Measurements from ENCODE around the gene TIE1.

Gene TIE1

DNA sequence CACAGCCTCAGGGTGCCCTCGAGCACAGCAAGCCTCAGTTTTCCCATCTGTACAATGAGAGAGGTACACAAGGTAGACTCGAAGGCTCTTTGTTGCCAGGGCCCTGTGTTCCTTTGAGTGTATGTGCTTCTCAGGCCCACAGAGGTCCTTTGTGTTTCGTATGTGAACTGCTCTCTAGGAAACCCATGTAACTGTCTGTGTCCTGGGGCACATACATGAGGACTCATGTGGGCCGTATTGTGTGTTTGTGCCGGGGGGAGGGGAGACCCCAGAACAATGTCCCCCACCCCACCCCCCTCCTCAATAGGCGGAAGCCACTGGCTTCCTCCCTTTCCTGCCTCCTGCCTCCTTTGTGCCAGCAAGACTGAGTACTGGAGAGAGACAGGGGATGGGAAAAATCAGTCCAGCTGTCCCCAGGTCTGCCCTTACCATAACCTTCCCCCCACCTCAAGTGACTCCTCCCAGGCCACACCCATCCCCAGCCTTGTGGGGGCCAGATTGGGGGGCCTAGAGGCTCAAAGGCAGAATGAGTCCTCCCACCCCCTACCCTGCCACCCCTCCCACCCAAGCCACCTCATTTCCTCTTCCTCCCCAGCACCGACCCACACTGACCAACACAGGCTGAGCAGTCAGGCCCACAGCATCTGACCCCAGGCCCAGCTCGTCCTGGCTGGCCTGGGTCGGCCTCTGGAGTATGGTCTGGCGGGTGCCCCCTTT is at the start of gene TIE1:
Gene TIE1, plus strand, starts transcription at position 605 of the 717 bp plus-strand sequence. Its CDS starts 90 bp downstream, at position 695.
- no peak for DNase-seq

- DNase-seq = no peak
Observed at GRCh38 chr1:43251024-43251423, 49.8 kb upstream of the TIE1 start.

- DNase-seq = no peak
Observed at GRCh38 chr1:43252225-43252624, 48.6 kb upstream of the TIE1 start.

GRCh38 chr1:43253173-43253572 is 47.6 kb upstream of the TIE1 start:
- no peak for DNase-seq

DNA sequence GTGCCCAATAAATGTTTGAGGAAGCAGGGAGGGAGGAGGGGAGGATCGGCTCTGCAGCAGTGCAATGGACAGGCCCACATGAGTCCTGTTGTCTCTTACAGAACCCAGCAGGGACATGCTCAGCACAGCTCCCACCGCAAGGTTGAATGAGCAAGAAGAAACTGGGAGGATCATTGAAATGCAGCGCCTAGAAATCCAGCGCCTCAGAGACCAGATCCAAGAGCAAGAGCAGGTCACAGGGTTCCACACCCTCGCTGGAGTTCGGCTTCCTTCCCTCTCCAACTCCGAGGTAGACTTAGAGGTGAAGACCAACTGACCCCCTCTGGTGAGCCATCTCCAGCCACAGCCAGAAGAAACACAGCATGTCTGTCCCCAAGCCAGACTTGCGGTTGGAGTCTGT is 46.9 kb upstream of the TIE1 start:
- DNase-seq = no peak

GRCh38 chr1:43255438-43256210 is 45.2 kb upstream of the TIE1 start:
- peak in 1 of 2 experiments; percentile 22 for DNase-seq

DNA sequence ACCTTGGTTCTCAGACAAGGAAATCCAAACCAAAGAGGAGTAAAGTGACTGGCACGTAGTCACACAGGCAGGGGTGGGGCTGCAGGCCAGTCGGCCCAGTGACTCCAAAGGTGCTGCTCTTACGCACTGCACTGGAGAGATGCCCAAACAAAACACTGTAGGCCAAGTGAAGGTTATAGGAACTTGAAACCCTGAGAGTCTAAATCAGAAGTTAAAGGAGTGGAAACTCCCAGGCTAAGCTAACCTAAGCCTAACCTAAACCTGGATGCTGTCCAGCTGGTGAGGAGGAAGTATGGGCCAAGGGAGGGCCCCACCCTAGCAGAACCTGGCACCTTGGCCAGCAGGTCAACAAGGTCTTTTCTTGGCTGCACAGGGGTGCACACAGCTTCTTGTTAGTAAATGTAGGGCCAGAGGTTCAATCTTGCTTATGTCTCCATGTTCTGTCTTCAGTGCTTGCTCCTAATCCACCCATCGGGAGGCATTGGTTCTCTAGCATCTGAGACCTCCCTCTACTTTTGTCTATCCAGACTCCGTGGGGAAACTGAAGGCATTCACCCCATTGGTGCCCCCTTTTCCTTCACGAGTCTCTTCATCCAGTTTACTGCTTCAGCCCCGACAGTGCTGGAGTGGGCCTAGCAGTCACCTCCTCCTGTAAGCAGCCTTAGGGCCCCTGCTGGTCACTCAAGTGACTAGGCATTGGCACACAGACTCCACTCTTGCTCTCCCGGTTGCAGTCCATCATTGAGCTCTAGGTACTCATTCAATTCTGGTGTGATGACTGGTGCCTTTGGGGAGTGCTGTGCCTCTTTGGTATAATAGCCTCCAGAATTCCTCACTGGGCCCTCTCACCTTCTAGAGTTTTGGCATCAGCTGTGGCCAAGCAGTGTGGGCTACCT is 43.9 kb upstream of the TIE1 start:
- DNase-seq = no peak

GRCh38 chr1:43258370-43258769 is 42.4 kb upstream of the TIE1 start:
- DNase-seq = no peak

DNA sequence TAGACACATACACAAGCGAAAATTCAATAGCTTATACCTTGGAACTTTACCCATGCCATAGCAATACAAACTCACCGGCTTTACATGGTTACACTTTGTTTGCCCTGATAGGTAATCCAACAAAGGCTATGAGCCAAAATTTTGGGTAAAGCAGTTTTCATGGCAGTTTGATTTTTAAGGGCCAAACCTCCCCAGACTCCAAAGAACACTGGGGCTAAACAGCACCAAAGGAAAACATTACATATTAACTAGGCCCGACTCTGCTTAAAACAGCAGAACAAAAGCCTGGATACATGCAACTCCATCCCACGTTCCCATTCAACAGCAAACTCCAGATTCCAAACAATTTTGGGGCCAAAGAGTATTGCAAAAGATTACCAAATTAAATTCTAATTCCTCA is 35.4 kb upstream of the TIE1 start:
- DNase-seq = no peak

DNA sequence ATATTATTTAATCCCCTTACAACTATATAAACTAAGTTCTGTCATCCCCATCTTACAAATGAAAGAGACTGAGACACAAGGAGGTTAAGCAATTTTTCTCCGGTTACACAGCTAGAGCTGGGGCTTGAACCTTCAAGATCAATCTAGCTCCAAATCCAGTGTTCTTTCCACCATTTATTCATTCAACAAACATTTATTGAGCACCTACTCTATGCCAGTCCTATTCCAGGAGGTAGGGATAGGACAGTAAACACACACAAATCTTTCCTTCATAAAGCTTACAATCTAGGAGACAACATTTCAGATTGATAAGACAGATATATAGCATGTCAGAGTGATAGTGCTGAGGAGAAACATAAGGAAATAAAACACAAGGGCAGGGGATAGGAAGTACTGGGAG is 33.9 kb upstream of the TIE1 start:
- DNase-seq = no peak

DNA sequence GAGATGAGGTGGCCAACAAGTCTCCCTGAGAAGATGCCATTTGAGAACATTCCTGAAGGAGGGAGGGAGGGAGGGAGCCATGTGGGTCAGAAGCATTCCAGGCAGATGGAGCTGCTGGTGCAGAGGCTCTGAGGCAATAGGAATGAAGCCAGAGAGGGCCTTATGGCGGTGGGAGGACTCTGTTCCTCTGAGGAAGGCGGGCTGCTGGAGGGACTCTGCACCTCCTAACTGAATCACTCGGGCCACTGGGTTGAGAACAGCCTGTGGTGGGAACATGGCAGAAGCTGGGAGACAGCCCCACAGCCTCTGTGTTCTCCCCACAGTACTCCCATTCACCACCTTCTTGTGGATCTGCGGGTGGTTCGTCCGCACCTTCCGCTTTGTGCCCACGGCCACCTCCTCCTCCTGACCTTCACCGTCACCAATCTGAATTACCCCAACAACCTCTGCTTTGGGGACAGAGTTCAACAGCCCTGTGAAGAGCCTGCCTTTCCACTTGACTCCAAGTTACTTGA is 33.4 kb upstream of the TIE1 start:
- DNase-seq = no peak

- no peak for DNase-seq
Observed at GRCh38 chr1:43267818-43268425, 32.9 kb upstream of the TIE1 start.

DNA sequence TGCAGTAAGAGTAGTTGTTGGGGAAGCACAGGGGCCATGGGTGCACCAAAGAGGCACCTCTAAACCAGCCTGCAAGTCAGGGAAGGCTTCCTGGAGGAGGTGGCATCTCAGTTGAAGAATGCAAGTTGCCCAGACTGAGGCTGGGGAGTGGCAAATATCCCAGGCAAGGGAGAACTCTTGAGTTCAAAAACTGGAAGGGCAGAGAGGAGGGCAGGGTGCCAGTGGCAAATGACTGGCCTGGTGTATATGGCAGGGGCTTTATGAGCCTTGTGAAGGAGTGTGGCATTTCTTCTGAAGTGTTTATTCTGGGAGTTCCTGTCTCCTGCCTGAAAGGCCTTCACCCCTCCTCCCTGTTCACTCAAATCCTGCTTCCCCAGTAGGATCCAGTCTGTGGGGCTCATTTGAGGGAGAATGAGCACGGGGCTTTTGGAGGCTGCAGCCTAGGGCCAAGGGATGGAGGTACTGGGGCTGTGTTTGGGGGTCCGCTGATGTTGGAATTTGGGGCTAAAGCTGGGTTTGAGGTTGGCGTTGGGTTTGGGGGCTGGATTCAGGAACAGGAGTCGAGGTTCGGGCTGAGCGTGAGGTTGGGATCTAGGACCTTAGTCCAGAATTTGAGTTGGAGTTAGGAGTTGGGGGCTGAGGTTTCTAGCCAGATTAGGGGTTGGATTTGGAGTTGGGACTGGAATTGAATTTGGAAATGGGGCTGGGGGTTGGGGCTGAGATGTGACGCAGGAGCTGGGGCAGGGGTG is 31.0 kb upstream of the TIE1 start, which contains the start of gene TMEM125:
Gene TMEM125, plus strand, starts transcription at position 357 of the 749 bp plus-strand sequence. CDS start 2,740 bp downstream, outside the sequence.
- no peak for DNase-seq

DNA sequence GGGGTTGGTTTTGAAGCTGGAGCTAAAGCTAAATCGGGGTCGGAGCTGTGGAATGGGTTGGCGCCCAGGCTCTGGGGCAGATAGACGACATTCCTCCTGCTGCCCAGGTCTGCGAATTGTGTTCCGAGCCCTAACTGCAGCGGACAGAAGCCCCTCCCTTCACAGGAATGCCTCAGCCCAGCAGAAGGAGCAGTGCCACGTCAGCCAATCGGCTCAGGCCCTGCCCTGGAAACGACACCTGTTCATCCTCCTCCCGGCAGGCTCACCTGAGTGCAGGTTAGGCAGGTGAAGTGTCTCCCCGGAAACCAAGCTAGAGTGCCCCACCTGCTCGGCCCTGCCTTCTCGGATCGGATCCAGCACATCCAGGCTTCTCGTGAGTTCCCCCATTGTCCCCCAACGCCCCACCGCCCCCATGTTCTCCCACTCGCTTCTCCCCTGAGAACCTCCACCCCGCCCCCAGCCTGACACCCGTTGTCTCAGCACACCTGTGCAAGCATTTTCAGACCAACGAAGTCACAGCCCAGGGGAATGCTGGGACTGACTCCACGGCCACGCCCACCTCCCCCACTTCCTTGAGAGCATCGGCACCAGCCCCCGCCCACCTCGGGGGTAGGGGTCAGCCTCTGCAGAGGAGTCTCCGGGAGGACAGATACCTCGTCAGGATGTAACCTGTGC is 30.2 kb upstream of the TIE1 start:
- DNase-seq = no peak

DNA sequence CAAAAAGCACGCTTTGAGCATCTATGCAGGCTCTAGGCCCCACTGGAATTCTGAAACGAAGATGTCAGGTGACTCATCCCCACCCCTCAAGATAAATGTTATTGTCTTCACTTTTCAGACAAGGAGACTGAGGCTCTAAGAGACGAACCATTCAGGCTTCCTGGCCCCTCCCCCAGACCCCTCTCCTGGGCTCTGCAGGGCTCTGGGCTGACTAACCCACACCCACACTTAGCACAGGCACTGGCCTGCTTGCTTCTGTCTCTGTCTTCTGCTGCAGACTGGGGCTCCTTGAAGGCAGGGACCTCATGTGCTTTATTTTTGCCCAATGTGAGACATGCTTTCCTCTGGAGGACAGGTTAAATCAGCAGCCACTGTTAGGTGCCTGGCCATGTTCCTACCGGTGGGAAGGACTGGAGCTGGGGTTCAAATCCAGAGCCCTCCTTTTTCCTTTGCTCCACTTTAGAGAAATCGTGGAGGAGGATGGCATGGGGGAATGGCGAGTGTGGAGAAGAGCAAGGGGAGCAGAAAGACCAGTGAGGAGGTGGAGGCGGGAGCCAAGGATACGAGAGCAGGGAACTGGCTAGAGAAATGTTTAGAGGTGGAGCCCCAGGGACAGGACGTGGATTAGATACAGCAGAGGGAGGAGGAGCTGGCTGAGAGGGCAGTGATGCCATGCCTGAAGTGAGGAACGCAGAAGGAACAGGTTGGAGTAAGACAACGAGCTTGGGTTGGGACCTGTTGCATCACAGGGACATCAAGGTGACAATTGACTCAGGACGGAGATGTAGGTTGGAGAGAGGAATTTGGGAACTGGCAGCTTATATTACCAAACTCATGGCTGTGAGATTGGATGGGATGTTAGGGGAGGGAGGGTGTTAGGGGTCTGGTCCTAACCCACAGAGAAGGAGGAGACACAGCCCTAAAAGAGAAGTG is 29.3 kb upstream of the TIE1 start:
- DNase-seq = no peak

DNA sequence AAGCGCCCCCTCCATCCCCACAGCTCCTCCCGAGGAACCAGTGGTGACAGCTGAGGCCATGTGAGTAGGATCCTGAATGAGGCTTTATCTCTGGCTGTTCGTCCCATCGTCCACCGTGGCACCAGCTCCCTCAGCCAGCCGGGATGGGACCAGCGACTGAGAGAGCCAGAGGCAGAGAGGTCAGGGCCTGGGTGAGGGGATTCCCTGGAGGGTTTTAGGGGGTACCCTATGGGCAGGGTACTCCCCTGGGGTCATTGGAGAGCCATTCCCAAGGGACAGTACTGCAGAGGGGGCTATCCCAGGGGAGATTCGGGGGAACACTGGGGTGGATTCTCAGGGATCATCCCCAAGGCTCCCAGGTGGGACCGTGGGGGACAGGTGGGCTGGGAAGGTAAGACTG is 28.6 kb upstream of the TIE1 start:
- DNase-seq = no peak

- no peak for DNase-seq
Observed at GRCh38 chr1:43272576-43273571, 27.9 kb upstream of the TIE1 start.

DNA sequence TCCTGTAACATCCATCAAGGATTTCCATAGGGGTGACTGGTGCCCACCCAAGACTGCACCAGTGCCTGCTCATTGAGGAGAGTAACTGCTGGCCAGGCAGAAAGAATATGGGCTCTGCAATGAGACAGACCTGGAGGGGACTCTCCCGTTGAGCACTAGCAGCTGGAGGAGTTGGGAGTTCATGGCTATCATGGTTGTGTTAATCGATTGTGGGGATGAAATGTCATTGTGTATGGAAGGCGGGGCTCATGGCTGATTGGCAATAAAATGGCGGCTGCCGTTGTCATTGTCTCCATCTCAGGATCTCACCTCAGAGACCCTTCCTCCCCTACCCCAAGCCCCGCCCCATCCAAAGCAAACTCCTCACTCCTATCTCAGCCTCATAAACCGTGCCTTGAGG is 27.1 kb upstream of the TIE1 start:
- no peak for DNase-seq
